ENCODE measurements around the gene FBXL20. TPM values are rescaled to one million over a fixed set of nuclear protein-coding genes. Genes with fewer than 3 reads are reported as not detected.

The FBXL20 gene
- total RNA-seq, 6 experiments from 2014 or later: 6.0 to 9.8 (median 8.5) TPM

GRCh38 chr17:39402244-39402889 lies 941 bp upstream of the FBXL20 start:
- Histone ChIP-seq H3K4me3 (peak overlapping the region; percentile 85 to 99 (median 94)), H3K27ac (peak overlapping the region; percentile 74 to 92 (median 84)), H3K27me3 (no peaks in the 10 kb centered on the region), H3K36me3 (peaks cover 0 to under 1% (median 0%) of the 10 kb centered on the region in 4 donors), H3K4me1 (peaks cover 0 to 11% (median 3%) of the 10 kb centered on the region in 4 donors), H3K9me3 (no peaks in the 10 kb centered on the region)
- TF ChIP-seq CTCF (IDR thresholded peaks at IDR 0.05) (no peak), POLR2A (IDR thresholded peaks at IDR 0.05) (no peak)
- under 1% methylated on average over 14 of the region's 53 CpGs for WGBS (ENCODE audit: insufficient coverage, low coverage, low lambda C conversion rate, missing lambda C conversion rate)
- ATAC-seq: peak; percentile 83 to 88 (median 87)
- intact Hi-C loops (cut with DNase I): no loop called here
- DNase-seq: peak; percentile 95 to 96 (median 96)

- no peak for TF ChIP-seq POLR2A (IDR thresholded peaks at IDR 0.05)
- TF ChIP-seq CTCF (IDR thresholded peaks at IDR 0.05): no peak
- Histone ChIP-seq H3K4me3 (peak overlapping the region; percentile 85 to 99 (median 94)), H3K27ac (peak overlapping the region; percentile 74 to 92 (median 84)), H3K9me3 (no peaks in the 10 kb centered on the region), H3K36me3 (no peaks in the 10 kb centered on the region), H3K27me3 (no peaks in the 10 kb centered on the region), H3K4me1 (peaks cover 0 to 11% (median 3%) of the 10 kb centered on the region in 4 donors)
- intact Hi-C loops (cut with DNase I): no loop called here
- DNase-seq (peak in 1 of 3 donors; percentile 55), ATAC-seq (peak; percentile 3 to 24 (median 15))
- 2% methylated on average over 25 of the region's 46 CpGs for WGBS (ENCODE audit: insufficient coverage, low coverage, low lambda C conversion rate, missing lambda C conversion rate)
These were observed 647 bp downstream of the FBXL20 start for GRCh38 chr17:39400547-39401411.

GRCh38 chr17:39399791-39400190 lies 1.6 kb downstream of the FBXL20 start:
- H3K4me3 ChIP-seq: peak overlapping the region in 1 of 3 donors; percentile 94
- no peak for TF ChIP-seq CTCF (IDR thresholded peaks at IDR 0.05)
- TF ChIP-seq POLR2A (IDR thresholded peaks at IDR 0.05): no peak
- H3K36me3 ChIP-seq: no peaks in the 10 kb centered on the region
- WGBS (ENCODE audit: insufficient coverage, low coverage, low lambda C conversion rate, missing lambda C conversion rate): 51% methylated on average over 4 of the region's 4 CpGs
- H3K27me3 ChIP-seq: no peaks in the 10 kb centered on the region
- H3K4me1 ChIP-seq: peaks cover 0 to 11% (median 3%) of the 10 kb centered on the region in 4 donors
- no peaks in the 10 kb centered on the region for H3K9me3 ChIP-seq
- intact Hi-C loops (cut with DNase I): no loop called here
- ATAC-seq (no peak), DNase-seq (no peak)
- no peak overlapping the region for H3K27ac ChIP-seq

- ATAC-seq (no peak), DNase-seq (no peak)
- H3K27ac ChIP-seq: no peak overlapping the region
- H3K4me3 ChIP-seq: no peak overlapping the region
- no peaks in the 10 kb centered on the region for H3K27me3 ChIP-seq
- H3K9me3 ChIP-seq: no peaks in the 10 kb centered on the region
- no peaks in the 10 kb centered on the region for H3K36me3 ChIP-seq
- WGBS (ENCODE audit: insufficient coverage, low coverage, low lambda C conversion rate, missing lambda C conversion rate): 70% methylated on average over 2 of the region's 2 CpGs
- TF ChIP-seq CTCF (IDR thresholded peaks at IDR 0.05) (peak; percentile 11 to 14 (median 13)), POLR2A (IDR thresholded peaks at IDR 0.05) (no peak)
- intact Hi-C loops (cut with DNase I): no loop called here
- no peaks in the 10 kb centered on the region for H3K4me1 ChIP-seq
These were observed 7.7 kb downstream of the FBXL20 start for GRCh38 chr17:39393736-39394135.
